HG02970 (cell line): ENCODE data around the gene FBLN5.
"Not testable (repeated sequence)": the region's sequence is repeated elsewhere in the genome, so short reads cannot be mapped to it uniquely, and the experiment has no call there.

Experiments used
- ATAC-seq: cut with Tn5 transposase; IDR thresholded peaks from one replicate; pipeline ENCODE4 v1.9.1; 2021; ENCODE audit warnings: mild to moderate bottlenecking, moderate library complexity, moderate number of reproducible peaks; ENCODE audit not compliant: unreplicated experiment, low FRiP score

FBLN5 gene

DNA sequence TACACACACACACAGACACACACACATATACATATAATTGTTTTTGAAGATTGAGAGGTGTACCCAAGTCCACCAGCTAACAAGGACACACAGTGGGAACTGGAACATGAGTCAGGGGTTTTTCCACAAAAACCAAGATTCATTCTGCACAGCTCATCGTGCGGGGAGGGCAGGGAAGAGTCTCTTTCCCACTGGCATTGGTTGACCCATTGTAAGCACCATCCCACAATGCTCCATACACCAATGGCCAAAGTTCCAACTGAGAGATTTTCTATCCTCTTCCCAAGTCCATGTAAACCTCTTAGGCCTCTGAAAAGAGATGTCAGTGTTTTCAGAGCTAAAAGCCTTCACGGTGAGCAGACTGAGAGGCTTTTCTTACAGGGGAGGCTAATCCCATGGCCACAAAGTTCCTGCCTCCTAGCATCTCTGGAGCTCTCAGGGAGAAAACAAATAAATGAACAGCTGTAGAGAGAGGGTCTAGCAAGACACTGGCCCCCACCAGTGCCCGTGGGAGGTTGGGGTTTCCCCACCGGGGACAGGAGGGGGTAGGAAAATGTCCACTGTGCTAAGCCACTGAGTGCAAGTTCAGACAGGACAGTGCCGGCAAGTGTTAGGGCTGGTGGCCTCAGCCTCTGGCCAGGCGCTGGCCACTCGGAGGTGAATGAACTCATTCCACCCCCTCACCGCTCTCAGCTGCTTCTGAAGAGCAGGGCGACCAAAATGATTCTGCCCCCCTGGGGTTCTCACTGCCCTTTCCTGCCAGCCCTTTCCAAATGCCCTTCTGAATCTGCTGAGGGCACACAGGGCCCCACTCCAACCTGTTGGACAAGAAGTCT lies 58.6 kb downstream of the FBLN5 start:
- no peak for ATAC-seq

DNA sequence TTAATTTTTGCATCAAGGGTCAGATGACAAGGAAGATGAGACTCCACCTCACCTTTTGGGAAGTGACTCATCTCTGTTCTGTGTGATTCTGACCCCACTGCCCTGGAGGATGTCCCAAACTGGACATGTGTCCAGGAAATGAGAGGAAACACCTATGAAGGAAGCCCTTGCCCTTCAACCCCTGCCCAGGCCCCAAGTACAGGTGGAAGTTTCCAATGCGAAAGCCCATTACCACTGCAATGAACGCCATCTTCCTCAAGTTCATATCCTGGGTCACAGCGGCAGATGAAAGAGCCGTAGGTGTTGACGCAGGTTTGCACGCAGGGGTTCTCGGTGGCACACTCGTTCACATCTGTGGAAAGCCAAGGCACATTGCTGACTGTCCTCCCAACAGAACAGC lies 60.5 kb downstream of the FBLN5 start:
- ATAC-seq: no peak

DNA sequence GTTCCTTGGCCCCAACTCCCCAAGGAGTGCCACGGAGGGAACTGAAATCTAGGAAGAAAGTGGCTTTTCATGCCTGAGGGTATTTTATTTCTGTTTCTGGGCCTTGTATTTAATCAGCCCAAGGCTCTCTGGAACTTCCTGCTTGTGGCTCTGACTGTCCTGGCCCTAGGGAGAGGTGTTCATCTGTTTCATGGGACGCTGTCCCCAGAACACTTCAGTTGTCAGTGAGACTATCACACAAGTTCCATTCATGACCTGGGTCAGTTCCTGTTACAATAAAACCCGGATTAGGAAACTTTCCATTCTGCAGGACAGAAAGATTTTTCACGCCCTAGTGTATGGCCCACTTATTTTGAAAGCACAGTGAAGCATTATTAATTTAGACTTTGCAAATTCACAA lies 61.7 kb downstream of the FBLN5 start:
- ATAC-seq: no peak

DNA sequence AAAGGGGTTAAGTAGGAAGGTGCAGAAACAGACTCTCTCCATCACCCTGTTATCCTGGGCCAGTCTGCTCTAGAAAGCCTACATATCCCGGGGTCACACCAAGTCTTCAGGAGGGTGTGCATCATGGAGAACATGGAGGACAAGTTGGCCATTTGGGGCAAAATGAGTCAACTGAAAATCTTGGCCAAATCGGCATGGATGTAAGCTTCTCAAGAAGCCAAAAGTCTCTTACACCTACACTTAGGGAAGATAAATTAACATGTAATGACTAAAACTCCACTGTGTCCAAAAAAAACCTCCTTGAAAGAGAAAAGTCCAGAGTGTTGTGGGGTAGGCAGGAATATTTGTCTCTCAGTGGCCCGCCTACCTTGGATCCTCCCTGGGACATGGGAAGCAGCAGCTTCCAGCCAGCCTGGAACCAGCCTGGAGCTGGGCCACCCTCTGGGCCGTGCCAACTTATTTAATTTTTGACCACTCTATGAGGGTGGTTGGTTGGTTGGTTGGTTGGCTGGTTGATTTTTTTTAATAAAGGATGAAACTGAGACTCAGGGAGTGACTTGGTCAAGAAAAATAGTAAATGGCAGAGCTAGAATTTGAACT lies 62.3 kb downstream of the FBLN5 start:
- no peak for ATAC-seq

DNA sequence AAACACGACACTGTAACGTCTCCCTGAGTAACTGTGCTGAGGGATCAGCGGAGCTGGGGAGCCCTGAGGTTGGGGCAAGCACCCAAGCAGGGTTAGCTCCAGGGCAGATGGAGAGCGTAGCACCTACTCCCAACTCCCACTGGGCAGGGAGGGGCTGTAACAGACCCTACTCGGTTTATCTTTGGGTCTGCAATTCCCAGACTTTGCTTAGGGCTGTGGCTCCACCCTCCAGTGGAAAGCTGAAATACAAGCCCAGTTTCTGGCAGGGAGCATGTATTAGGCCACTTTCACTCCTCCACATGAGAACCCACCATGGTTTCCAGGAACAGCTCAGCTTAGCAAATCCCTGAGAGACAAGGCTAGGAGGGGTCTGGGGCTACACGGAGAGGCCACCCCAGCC lies 62.8 kb downstream of the FBLN5 start:
- no peak for ATAC-seq

DNA sequence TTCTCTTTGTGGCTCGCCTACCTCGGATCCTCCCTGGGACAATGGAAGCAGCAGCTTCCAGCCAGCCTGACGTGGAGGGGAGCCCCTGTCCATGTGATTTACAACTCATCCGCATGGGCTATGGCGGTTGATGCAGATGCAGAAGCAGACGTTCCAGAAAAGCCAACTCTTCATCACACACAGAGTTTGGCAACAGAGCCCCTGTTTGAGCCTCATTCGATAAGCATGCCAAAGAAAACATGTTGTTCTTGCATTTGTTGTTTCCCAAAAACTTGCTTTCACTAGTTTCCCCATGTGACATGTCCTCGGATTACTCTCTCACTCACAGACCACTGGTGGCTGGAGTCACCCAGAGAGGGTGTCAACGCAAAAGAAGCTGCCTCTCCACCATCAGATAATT lies 63.7 kb downstream of the FBLN5 start:
- no peak for ATAC-seq

DNA sequence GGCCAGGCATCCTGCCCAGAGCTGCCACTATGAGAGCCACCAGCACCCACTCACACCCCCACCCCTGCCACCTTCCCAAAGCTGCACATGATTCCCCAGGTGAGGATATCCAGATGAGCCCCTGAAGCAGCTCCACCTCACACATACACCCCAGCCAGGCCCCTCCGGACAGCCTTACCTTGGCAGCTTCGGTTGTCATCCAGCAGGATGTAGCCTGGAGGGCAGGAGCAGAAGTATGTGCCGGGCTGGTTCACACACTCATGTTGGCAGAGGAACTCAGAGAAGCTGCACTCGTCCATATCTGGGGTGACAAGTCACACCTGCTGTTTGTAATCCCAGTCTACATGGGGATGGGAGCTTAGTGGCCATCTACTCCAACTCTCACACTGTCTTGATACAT lies 64.7 kb downstream of the FBLN5 start:
- ATAC-seq: no peak

DNA sequence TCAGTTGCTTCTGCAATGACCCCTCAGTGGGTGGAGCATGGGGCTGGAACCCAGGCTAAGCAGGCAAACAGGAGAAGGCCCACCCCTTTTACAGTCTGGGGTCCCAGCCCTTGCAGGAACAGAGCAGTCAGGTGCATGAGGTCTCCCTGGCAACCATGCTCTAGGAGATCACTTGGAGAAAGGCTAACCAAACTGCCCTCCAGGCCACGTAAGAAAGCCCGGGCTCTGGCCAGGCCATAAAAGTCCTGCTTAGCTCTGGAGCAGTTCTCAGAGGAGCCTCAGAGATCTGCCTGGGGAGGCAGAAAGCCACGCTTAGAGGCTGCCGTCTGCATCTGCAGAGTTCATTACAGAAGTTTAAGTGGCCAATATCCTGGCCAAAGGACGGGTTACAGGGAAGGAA lies 65.1 kb downstream of the FBLN5 start:
- no peak for ATAC-seq

DNA sequence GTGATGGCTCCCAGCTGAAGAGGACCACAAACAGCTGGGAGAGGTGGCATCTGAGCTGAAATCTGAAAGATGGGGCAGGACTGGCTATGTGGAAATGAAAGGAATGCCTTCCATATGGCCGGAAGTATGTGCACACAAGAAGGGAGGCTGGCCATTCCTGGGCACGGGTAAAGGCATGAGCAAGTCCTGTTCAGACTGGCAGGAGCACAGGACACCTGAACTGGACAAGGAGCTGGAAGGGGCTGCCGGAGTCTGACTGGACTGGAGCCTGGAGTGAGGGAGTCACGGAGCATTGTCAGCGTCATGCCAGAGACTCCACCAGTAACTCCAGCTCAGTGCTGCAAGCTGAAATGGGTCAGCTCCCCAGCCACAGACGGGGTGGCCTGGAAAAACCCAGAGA lies 68.3 kb downstream of the FBLN5 start:
- ATAC-seq: no peak

DNA sequence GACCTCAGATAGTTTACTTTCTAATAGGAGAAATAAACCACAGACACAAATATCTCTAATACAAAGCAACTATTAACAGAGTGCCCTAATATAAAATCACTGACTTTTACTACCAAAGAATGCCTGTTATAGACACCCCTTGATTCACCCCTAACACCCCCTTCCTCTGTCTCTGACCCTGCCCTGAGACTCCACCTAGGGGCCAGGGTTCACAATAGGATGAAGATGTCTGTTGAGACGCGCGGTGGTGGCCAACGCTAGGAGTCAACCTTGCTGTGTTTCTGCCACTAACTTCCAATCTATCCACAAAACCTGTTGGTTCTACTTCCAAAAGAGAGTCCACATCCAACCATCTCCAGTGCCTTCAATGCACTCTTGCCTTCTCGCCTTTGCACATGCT lies 69.2 kb downstream of the FBLN5 start:
- no peak for ATAC-seq

DNA sequence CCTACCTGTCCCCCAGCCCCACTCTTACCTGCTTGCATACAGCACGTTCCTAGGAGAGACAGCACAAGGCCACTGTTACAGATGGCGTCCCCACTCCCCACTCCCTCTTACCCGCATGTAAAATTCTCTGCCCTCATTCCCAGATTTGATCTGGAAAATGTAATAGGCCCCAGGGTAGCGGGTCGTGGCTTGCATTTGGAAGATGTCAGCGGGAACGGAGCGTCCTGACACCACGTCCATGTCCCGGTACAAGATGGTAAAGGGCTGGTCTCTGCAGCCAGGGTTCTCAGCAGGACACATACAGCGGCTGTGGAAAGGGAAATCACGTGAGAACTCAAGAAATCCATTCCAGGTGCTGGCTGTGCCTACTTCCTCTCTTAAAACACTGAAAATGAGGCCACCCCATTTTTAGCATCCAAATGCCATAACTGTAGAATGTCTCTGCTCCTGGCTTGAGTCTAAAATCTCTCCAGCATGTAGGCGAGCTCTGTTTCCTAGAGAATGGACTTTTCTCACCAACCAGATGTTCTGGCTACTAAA lies 70.0 kb downstream of the FBLN5 start:
- ATAC-seq: no peak

DNA sequence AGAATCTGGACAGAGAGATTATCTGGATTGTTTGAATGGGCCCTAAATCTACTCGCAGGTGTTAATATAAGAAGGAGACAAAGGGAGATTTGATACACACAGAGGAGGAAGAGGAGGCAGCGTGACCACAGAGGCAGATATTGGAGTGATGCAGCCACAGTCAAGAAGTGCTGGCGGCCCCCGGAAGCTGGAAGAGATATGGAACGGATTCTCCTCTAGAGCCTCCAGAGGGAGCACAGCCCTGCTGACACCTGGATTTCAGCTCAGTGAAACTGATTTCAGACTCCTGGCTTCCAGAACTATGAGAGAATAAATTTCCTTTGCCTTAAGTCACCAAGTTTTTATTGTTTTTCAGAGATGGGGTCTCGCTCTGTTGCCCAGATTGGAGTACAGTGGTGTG lies 71.0 kb downstream of the FBLN5 start:
- ATAC-seq: no peak

DNA sequence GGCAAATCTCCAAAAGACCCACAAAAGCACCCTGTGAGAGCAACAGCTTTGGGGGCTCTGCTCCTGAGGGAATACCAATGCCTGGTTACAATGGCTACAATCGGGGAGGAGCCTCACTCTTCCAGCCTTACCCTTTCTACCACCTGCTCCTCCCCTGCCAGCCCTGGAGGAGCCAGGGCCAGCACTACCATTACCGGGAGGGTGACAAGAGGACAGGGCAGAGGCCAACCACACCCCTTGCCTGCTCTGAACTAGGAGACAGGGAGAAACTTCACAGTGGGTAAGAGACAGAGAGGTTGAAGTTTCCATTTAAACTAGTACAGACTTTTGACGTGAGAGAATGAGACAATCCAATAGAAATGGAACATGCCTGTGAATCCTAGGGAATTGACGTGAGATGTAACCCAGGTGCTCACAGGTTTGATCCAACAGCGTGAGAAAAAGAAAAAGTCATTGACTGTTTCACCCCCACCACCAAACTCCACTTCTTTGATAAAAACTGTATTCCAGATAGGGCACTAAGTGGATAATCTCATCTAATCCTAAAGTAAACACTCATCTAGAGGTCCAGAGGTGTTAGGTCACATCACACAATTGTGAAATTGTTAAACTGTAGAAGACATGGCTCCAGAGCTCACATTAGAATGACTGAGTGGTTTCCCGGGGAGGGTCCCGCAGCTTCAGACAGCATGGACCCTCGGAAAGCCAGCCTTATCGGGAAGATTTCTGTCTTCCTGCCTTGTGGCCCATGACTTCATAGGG lies 71.8 kb downstream of the FBLN5 start:
- no peak for ATAC-seq

DNA sequence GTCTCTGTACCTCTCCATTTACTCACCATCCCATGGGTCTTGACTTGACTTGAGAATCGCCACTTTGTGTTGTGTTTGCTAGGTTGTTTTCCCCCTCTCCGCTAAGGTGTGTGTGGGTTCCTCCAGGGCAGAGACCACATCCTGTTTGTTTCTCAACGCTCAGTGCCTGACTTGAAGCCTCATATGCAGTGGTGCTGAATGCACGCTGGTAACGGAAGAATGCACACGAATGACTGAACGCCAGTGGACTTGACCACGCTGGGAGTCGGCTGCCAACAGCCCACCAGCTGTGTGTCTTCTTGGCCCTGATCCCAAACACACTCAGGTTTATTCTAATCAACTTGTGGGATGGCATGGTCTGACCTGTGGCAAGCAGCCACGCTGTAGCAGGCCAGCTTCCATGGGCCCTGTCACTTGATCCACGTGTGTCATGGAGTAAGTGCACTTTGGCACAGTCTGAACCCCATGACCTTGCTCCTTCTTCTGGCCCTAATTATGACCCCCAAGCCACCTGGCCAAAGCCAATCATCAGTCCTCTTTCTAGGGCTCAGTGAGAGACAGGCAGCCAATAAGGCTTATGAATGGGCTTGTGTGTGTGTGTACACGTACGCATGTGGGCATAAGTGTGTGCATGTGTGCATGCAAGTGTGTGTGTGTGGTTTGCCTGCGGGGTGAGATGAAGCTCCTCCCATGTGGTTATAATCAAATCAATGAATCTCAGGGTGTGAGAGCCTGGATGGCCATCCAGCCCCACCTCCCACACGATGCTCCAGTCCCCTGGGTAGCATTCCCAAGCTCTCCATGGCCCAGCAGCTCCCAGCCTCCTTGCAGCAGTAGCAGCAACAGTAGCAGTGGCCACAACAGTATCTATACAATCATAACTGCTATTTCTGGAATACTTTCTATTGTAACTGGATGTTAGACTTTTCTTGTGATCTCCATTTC lies 73.8 kb downstream of the FBLN5 start:
- peak; percentile 49 for ATAC-seq

DNA sequence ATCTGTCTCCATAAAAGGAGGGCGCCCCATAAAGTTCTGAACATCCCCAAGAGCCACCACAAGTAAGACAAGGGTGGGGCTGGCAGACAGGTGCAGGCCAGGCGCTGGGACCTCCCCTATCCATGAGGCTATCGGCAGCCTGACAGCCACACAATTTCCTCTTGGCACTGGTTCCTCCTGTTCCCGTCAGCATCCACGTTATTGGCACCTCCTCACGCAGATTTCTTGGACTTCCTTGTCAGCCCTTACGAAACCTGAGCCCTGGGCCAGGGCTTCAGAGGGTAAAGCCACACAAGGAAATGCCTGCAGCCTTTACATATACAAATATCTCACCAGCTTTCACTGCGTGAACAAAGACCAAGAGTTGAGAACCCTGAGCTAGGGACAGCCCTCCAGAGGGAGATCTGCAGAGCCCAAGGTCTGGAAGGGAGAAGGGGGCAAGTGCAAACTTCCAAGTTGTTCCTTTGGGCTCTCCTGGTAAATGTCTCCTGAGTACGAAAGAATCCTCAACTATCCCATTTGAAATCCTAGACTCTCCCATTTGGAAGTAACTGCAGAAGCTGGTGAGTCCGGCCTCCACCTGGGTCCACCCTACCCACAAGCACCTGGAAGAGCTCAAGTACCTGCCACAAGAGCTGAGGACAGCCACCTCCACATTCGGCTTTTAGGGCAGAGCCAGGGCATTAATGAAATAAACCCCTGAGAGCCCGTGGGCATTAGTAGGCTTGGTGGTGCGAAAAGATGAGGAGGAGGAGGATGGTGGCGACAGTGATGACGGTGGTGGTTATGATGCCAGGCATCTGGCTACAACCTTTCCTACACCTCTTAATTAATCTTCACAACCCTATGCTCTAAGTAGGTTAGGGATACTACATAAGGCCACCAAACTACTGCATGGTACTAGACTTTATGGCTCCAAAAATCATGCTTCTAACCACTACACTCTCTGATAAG lies 74.7 kb downstream of the FBLN5 start:
- no peak for ATAC-seq

DNA sequence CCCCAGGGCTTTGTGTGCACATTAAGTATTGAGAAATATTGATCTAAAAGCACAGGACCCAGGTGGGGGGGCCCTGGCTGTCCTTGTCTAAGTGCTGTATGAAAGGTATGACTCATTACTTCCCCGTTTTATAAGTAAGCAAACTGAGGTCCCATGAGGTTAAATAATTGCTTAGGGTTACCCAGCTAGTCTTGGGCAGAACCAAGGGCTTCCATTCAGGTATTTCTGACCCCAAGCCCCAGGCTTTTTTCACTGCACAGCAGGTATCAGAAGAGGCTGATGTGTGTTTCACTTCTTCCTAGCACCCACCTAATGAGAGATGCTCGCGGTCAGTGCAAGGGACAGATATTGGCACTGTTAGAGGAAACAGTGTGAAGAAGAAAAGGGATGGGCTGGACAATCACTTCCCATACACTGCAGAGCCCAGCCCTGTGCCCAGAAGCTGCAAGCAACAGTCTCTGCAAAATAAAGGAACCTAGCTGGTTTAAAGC lies 75.4 kb downstream of the FBLN5 start:
- ATAC-seq: no peak

DNA sequence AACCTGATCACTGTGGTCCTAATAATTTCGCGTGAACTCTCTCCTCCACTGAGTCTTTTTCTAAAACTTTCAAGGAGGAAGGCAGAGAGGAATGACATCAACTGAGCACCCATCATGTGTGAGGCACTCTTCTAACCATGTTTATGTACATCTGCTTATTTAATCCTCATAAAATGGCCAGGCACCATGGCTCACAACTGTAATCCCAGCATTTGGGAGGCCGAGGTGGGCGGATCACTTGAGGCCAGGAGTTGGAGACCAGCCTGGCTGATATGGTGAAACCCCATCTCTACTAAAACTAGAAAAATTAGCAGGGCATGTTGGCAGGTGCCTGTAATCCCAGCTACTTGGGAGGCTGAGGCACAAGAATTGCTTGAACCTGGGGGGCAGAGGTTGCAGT lies 76.1 kb downstream of the FBLN5 start:
- not testable (repeated sequence) for ATAC-seq

DNA sequence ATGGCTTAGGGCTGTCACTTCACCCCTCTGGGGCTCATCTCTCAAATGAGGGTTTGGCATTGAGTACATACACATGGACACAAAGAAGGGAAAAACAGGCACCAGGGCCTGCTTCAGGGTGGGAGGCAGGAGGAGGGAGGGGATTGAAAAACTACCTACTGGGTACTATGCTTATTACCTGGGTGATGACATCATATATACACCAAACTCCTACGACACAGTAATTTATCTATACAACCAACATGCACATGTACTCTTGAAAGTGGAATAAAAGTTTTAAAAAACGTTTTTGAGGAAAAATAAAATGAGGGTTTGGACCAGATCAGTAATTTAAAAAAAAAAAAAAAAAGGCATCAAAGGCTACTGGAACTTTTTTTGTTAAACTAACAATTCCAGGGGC lies 76.6 kb downstream of the FBLN5 start:
- no peak for ATAC-seq

DNA sequence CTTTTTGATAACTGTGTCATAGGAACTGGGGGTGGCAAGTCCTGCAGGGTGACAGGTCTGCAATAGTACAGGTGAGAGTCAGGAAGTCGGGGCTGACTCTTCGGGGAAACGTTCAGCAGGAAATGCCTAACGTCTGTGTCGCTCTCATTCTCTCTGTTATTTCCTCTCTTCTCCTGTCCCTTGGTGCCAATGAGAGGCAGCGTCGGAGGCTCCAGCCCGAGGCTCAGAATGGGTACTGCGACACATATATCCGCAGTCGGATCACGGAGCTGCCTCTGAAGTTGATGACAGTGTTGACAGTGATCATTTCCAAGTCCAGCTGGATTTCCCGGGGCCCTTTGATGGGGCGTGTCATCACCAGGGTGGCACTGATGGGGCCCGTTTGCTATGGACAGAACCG lies 77.5 kb downstream of the FBLN5 start:
- no peak for ATAC-seq
